ENCODE results near the gene CAV3.

DNA sequence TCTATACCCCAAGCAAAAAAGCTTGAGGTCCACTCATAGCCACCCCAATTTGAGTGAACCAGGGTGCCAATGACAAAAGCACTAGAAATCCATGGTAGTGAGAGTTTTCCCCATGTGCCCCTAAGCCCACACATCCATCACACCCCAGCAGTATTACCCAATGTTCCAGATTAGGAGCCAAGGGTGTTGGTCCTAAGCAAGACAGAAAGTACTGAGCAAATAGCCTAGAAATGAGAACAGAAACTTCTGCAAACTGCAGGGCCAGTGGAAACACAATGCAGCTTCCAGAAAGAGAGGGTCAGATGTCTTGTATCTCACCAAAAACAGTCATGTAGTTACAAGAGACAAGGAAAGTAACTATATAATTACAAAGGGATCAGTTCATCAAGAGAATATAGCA, 46.7 kb downstream of the CAV3 start:
- TF ChIP-seq EZH2 (IDR thresholded peaks at IDR 0.05; ENCODE audit: low read length, unreplicated experiment) = no peak
- TF ChIP-seq CTCF (conservative IDR thresholded peaks at IDR 0.05; ENCODE audit: low read depth, low read length) = no peak
